HG03342 (cell line): ENCODE data around the gene CFAP46.

Experiments used
- ATAC-seq: cut with Tn5 transposase; IDR thresholded peaks from one replicate; pipeline ENCODE4 v1.9.1; 2021; ENCODE audit warnings: mild to moderate bottlenecking, moderate library complexity; ENCODE audit not compliant: unreplicated experiment

The CFAP46 gene

GRCh38 chr10:132942101-132943057 is at the start of gene CFAP46:
TSS of gene CFAP46 (minus strand) at chr10:132942570. CDS start at chr10:132942484, 86 bp downstream.
- no peak for ATAC-seq

GRCh38 chr10:132991706-132992432 is 49.5 kb upstream of the CFAP46 start:
- no peak for ATAC-seq

GRCh38 chr10:132990684-132991545 is 48.5 kb upstream of the CFAP46 start:
- ATAC-seq = no peak

- no peak for ATAC-seq
These were observed 47.4 kb upstream of the CFAP46 start for GRCh38 chr10:132989476-132990415.

DNA sequence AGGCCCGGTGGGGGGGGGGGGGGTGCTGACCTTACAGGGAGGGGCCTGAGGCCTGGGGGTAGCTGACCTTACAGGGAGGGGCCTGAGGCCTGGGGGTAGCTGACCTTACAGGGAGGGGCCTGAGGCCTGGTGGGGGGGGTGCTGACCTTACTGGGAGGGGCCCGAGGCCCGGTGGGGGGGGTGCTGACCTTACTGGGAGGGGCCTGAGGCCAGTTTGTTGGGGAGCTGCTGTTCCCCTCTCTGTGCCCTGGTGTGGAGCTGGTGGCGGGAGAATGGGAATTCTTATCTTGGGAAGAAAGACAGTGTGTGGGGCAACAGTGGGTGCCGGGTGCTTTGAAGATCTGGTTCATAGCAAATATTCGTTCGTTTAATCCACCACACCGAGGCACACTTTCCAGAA is 46.6 kb upstream of the CFAP46 start:
- no peak for ATAC-seq

DNA sequence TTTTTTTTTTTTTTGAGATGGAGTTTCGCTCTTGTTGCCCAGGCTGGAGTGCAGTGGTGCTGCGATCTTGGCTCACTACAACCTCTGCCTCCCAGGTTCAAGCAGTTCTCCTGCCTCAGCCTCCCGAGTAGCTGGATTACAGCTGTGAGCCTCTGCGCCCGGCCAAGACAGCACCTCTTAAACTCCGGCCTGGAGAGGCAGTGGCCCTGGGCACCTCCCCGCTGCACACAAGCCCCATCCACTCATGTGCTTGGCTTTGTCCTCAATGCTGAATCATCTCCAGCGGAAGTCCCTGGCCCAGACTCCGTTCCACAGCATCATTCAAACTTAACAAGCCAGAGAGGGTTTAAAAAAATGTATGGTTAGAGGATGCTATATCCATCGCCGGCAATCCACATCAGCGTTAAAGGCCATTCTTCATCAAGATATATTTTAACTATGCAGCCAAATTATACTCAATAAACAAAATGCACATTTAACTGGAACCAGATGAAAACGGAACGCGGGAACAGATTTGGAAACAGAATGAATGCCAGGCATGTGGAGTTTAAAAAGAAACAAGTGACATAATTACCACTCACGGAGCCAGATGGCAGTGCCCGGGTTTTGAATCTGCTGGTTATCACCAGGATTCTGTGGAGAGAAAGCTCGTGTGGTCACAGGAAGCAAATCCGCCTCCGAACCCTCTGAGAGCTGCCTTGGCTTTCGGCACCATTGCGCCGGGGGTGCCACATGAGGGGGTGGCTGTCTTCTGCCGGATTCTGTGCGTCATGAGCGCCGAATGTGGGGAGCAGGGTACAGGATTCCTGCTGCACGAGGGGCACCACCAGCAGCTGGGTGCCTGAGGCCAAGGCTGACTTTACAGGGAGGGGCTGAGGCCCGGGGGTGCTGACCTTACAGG is 45.6 kb upstream of the CFAP46 start:
- no peak for ATAC-seq

- ATAC-seq = no peak
These were observed 44.6 kb upstream of the CFAP46 start for GRCh38 chr10:132986978-132987377.

- ATAC-seq = no peak
These were observed 44.2 kb upstream of the CFAP46 start for GRCh38 chr10:132986576-132986975.

- no peak for ATAC-seq
These were observed 43.7 kb upstream of the CFAP46 start for GRCh38 chr10:132986076-132986475.

- ATAC-seq = no peak
These were observed 43.2 kb upstream of the CFAP46 start for GRCh38 chr10:132985546-132985900.

DNA sequence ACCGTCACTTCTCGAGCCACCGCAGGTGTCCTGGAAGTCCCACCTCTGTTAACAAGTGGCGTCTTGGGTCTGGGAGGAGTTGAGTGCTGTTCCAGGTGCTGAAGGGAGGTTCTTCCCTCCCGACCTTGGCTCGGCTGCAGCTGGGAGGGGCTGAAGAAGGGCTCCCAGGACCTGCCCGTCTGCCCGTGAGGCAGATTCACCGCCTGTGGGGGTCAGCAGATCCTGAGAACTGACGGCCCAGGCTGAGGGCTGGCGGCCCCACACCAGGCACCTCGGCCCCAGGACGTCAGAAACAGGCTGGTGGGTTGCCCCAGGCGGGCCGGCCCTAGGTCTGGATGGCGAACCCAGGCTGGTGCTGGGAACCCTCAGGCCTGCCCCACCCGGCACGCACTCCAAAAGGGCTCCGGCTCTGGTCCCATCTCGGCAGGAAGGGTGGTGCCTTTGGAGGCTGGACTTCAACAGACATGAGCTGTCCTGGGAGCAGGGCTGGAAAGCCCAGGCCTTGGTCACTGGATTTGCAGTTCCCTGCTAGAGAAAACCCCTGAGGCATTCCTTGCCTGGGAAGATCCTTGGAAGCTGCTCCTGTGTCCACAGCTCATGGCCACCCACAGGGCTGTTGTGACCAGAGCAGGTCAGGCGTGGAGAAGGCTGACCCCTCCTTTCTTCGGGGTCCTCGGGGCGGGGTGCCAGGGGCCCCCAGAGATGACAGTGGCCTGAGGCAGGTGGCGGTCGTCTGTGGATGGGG is 42.6 kb upstream of the CFAP46 start:
- no peak for ATAC-seq

- ATAC-seq = no peak
These were observed 41.6 kb upstream of the CFAP46 start for GRCh38 chr10:132984008-132984295.

- no peak for ATAC-seq
These were observed 41.1 kb upstream of the CFAP46 start for GRCh38 chr10:132983252-132984007.

DNA sequence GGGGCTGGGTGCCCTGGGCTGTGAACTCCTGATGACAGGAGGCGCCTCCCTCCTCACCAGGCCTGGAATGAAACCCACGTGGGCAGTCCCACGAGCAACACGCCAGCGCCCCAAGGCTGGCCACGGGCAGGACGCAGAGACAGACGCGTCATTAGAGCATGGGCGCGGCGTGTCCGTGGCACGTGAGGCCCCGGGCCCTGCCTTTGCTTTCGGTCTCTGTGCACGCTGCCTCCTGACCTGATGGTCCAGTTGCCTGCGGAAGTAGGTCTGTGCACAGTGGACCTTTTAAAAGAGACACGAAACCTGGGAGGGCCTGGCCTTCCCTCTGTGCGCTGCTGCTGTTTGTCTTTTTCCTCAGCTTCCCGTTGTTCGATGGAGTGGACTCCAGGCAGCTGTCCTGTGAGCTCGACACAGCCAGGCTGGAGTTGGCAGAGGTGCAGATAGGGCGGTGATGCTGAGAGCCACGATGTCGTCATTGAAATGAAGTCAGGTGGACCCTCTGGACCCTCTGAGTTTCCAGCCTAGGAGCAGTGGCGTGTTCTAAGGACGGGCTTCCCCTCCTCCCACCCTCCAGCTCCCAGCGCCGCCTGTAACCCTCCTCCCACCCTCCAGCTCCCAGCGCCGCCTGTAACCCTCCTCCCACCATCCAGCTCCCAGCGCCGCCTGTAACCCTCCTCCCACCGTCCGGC is 40.1 kb upstream of the CFAP46 start:
- ATAC-seq = no peak

DNA sequence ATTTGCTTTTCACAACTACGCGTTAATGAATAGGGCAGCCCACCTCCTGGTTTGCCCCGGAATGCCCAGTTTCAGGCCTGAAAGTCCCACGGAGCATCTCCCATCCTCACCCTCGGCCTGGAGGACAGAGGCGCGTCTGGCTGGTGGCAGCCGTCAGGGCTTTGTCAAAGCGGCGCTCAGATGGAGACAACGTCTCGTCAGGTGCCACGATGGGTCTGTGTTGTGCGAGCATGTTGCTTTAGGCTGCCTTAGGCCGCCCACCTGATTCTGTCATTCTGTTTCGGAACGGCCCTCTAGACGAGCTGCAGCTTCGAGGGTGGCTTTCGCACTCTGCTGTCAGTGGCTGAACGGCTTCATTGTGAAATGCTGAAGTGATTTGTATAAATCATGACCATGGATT is 39.4 kb upstream of the CFAP46 start:
- no peak for ATAC-seq

GRCh38 chr10:132981173-132981555 is 38.8 kb upstream of the CFAP46 start:
- no peak for ATAC-seq
